GM19438 (cell line): ENCODE results near the gene C5orf63.
"Not testable (repeated sequence)": the region's sequence is repeated elsewhere in the genome, so short reads cannot be mapped to it uniquely, and the experiment has no call there.

Experiments used
- ATAC-seq: cut with Tn5 transposase; IDR thresholded peaks from one replicate; pipeline ENCODE4 v1.9.1; 2021; ENCODE audit warnings: low read depth; ENCODE audit not compliant: unreplicated experiment

C5orf63 gene

DNA sequence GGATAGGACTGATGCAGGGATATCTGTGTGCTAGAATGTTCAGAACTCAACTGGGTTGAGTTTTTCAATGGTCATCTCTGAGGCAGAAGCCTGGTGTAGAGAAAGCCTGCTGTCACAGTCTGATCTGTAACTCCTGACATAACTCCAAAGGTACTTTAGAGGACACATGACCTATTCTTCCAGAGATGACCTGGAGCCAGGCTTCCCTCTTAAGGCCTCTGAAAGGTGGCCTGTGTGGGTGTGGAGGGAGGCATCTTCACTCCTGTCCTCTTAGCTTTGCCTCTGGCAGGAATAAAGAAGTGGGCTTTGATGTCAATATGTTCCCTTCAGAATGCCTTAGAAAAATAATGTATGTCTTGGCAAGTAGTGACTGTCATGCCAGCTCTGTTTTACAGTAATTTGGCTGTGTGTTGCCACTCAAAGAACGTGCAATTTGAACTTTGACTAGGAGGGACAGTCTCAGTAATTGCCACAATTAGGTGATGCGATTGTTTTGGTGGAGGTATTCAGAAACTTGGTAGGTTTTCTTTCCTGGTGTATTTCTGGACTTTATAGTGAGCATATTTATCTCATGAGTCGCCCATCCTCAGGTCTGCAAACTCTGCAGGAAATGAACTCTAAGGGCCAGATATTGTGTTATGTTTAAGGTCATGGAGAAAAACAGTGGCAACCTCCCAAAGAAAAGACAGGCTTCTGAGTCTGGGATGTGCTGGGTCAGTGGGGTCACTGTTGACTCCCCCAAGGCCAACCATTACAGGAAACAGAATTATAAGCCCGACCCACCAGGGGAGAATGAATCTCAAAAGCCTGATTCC lies 3.2 kb upstream of the C5orf63 start:
- ATAC-seq = no peak

DNA sequence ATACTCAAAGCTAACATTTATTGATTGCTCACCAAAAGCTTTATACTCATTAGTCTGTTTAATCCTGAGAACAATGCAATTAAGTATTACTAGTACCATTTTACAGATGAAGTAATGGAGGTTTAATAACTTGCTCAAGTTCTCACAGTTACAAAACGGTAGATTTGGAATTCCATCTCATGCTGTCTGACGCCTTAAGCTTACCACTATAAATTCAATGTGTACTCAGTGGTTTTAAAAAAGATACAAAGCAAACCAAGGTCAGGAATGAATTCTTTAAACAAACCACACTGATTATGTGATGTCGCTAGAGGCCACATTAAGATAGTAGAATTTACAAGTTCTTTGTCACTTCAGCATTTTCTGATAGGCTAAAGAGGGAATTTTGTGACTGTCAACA lies 1.2 kb upstream of the C5orf63 start:
- ATAC-seq = no peak

DNA sequence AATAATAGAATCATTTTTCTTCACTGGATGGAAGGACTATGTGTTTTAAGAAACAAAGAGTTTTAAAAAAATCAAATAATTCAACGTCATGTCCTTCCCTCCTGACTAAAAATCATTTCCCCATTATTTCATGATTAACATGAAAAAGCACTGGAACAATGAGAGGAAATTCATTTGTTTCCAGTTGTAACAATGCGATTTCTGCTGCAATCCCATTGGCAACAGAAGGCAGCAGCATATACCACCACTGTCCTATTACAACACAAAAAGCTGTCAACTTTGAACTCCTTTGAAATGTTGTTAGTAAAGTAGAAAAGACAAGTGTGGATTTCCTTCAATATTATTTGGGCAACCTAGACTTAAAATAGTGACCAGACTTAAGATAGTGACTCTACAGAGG lies 3.1 kb downstream of the C5orf63 start:
- no peak for ATAC-seq

DNA sequence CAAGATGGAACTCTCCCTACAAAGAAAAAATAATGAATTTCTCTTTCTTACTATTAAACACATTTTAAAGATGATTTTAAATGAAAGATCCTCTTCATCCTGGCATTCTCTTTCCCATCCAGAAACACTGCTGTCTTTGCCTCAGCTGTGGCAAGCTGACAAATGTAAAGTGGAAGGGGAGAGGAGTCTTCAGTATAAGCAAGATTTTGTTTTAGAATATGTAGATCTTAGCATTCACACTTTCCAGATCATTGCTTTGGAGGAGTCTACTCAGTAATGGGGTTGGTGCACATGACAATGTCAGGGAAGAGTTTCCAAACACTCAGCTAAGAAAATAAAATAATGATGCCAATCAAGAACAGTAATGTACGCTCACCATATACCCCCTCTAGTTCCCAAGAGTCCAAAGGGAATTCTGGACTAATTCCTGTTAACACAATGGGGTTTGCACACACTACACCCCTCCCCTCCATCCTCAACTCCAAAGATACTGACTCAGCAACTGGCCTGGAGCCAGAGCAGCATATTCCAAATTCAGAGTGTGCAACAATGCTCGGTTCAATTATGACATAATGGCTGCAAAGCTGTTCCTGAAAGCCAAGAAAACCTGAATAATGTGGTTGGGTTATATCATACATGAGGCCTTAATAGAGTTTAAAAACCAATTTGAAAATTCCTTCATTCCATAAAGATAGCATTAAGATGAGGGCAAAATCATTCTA lies 4.6 kb downstream of the C5orf63 start:
- ATAC-seq = no peak

DNA sequence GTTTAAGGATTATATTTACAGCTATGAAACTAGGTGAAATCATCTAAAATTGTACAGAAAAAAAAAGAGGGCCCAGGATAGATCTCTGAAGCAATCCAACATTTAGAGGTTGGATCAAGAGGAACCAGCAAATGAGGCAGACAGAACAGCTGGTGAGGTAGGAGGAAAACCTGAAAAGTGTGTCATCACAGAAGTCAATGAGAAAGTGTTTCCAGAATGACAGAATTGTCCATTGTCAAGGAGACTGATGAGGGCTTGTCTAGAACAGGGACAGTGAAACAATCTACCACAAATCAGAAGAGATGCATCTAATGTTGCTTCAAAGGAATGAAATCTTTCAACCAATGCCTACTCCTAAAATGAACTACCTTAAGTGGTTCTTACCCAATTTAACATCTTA lies 6.6 kb downstream of the C5orf63 start:
- no peak for ATAC-seq

DNA sequence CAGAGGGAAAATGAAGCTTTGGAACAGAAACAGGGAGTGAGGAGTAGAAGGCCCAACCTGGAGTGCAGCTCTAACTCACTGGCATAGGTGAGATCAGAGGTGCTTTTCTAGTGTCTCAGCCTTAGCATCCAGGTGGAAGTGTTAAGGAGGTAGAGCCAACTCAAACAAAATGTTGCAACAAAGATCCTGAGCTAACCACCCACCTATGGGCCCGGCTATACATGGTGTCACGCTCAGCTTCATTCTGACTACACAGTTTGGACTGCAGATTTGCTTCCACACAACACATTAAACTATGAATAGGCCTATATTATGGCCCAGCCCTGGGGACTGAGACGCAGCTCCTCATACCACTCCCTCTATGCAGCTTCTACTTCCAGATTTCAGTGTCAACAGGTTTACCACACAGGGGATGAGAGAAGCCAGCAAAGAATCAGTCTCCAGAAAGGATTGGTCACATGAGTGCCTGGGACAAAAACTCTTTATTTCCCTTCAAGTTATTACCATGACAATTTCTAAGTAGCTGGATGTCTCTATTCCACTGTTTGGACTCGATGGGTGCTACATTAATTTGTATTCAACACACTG lies 9.0 kb downstream of the C5orf63 start:
- no peak for ATAC-seq

DNA sequence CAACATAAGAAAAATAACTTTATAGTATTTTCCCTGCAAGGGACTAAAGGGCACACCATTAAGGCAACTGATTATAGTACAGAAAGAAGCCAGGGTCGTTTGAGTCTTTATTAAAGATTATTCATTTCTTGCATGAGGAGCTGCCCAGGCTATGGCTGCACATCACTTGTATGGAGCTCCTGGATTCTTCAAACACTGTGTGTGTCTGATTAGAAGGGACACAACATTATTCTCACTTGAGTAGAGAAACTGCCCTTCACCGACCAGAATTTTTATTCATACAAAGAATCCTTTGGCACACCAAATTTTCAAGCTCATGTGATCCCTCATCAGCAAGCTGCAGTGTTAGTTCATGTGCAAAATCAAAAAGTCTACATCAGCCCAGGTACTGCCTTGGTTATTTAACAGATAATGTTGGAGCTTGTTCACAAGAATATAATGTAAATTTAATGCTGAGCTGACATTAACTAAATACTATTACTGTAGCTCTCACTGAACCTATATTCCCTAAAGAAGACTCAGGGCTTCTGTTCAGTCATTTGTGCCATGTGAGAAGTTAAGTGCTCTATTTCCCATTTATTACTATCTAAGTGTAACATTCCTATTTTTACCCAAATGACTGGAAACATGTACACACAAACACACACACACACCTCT lies 9.9 kb downstream of the C5orf63 start:
- ATAC-seq = no peak

DNA sequence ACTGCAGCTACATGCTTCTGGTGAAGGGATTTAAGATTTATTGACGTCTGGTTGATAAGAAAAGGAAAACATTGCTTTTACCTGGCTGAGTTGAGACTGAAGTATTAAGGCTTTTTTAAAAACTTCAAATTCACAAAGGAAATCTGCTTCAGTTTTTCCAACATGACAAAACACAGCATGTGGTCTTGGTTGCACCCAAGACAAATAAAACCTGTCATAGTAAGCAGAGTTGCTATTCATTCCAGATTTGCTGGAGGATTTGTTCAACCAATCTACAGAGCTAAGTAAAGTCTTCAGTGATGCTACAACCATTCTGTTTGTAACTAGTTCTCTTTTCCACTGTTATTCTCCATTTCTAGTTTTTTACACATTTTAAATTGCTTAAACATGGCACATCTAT lies 11.3 kb downstream of the C5orf63 start:
- no peak for ATAC-seq

DNA sequence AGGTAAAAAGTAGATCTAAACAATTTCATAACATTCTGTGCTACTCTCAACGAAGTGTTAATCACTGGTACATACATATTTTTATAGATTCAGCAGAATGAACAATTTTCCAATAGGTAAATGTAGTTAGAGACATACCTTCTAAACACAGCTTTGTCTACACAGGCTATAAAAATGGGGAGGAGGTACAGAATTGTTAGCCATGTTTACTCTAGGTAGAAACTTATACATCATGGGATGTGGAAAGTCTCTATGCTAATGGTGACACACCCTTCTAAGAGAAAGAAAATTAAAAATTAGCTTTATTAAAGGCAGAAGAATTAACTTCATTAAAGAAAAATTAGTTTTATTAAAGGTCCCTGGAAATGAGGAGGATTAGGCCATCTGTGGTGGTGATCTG lies 11.8 kb downstream of the C5orf63 start:
- no peak for ATAC-seq

DNA sequence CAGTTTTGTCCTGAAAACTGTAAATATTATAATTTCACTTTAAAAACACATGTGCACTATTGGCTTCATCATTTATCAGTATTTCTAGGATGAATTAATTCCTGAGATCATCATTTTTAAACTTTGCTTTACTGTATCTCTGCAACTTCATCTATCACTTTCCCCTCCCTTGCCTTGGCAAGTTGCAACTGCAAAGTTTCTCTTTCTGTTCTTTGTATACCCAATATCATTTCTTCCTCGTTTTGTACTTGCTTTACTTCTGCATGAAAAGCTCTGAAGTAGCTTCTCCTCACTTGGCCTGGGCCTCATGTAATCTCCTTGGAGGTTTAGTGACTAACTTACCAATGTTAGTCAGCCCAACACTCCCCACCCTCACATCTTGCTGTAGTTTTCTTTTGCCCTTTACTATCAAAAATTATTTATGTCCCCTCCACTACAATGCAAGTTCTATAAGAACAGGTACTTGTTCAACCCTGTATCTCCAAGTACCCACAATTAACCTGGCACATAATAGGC lies 12.8 kb downstream of the C5orf63 start:
- ATAC-seq = no peak

DNA sequence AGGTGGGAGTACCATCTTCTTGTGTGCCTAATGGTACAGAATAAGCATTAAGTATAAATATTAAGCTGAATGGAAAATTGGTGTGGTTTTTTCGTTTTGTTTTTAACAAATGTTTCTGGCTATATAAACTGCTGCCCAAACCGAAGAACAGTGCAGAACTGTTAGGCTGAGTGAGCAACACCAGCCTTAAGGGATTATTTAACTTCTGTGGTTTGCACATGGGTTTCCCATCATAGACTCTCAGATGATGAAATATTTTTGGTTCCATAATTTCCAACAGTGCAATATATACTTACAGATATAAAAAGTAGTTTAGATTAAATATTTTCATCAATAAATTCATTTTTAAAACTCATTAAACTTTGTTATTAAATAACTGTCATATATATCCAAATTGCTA lies 16.4 kb downstream of the C5orf63 start:
- ATAC-seq = no peak

DNA sequence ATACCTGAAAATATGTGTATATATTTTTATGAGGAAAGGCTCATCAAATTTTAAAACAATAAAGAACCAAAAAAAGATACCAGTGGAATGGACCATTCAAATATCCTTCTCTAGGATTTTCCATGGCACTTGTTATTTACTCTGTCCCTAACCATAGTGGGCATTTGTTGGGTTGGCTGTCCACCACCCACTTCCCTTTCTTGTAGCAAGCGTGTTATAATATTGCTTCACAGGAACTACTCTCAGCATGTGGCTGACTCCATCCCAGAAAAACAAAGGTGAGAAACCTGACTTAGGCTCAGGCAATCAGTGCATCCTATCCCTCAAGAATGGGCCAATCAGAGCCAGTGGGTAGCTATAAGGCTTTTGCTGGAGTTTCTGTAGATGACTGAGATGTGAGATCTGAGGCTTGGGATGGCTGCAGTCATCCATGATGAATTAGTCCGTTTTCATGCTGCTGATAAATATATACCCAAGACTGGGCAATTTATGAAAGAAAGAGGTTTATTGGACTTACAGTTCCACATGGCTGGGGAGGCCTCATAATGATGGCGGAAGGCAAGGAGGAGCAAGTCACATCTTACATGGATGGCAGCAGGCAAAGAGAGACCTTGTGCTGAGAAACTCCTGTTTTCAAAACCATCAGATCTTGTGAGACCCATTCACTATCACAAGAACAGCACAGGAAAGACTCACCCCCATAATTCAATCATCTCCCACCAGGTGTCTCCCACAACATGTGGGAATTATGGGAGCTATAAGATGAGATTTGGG lies 17.2 kb downstream of the C5orf63 start:
- no peak for ATAC-seq

DNA sequence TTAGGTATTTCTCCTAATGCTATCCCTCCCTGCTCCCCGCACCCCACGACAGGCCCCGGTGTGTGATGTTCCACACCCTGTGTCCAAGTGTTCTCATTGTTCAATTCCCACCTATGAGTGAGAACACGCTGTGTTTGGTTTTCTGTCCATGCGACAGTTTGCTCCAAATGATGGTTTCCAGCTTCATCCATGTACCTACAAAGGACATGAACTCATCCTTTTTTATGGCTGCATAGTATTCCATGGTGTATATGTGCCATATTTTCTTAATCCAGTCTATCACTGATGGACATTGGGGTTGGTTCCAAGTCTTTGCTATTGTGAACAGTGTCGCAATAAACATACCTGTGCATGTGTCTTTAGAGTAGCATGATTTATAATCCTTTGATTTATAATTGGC lies 19.8 kb downstream of the C5orf63 start:
- not testable (repeated sequence) for ATAC-seq

DNA sequence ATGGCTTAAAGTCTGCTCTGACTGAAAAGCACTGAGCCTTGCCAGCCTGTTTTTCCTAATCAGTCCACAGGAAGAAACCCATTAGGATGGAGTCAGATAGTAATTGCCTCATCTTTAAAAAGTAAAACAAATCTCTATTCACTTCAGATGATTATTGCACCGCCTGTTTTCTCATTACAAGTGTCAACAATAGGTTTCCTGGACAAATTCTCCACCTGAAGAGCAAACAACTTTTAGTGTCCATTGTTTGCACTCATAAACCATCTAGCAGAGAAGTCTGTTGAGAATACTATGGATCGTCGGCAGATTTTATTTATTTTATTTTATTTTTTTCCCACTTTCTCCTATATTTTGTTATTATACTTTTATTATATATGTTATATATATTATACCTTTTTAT lies 20.3 kb downstream of the C5orf63 start:
- no peak for ATAC-seq

DNA sequence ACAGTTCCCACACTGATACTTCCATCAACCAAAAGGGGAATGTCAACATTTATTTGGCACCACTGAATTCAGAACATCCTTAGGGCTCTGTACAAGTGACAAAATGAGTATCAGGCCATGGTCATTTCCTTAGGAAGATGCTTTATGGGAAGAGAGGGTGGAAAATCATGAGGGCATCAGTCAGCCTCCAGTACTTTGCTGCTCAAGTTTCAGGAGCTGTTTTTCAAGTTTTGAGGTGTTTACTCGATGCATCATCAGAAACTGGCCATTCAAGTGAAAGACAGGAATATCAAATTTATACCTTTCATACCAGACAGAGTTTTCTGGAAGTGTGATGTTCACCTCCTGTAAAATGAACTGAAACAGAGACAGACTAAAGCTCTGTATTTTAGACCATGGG lies 21.7 kb downstream of the C5orf63 start:
- no peak for ATAC-seq

DNA sequence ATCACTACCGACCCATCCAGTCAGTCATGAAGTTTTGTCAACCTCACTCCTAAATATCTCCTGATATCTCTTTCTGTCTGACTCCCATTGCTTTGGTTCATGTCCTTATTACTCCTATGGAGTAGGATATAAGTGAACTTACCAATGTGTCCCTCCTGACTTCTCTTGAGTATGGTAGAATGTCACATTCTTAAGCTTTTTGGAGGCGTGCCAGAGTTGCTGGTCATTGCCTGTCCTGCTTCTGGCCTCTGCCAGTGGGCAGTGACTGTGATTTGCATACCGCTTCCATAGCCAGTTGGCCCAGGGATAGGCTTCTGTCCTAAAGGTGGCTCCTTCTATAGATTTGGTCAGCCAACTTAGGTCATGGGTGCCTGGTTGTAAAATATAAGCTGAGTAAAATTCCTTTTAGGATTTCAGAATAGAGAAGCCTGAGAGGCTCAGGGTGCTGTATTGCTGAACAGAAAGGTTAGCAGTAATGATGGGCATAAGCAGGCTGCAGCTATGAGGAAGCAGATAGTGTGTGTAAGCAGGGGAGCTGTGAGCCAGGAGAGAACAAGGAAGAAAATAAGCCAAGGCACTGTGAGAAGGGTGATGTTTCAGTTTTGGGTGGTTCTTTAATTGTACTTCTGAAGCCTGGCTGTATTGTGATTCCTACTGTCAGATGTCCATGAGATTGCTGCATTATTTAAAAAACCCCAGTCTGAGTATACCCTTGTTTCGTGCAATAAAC lies 26.8 kb downstream of the C5orf63 start:
- no peak for ATAC-seq

DNA sequence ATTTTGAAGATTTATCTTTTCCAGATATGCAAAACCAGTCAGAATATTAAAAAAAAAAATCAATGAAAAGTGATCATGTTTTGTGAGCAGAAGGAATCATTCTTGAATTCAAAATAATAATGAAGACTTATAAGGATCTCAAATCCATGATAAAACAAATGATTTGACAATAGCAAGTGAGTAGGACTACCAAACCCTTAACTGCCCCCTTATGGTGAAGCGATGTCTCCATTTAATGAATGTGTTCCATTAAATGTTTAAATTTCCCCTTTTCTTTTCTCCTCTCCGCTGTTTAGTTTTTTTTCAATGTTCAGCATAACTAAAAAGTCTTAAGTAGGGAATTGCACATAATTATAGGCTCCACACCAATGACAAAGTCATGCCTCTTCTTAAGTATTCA lies 30.7 kb downstream of the C5orf63 start:
- ATAC-seq = no peak

DNA sequence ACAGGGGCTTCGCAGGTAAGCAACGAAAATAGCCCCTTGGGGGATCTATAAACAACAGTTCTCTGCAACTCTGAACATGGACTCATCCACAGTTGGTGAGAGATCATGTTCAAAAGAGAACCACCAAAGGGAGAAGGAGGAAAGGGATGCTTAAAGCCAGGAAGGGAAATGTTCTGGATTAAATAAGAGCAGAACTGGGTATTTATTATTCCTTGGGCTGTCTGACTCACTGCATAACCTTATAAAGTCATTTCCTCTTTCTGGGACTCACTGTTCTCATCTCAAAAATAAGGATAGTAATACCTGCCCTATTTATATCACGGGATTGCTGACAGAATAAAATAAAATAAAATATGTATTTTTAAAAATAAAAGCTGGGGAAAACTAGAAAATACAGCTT lies 31.7 kb downstream of the C5orf63 start:
- ATAC-seq = no peak

DNA sequence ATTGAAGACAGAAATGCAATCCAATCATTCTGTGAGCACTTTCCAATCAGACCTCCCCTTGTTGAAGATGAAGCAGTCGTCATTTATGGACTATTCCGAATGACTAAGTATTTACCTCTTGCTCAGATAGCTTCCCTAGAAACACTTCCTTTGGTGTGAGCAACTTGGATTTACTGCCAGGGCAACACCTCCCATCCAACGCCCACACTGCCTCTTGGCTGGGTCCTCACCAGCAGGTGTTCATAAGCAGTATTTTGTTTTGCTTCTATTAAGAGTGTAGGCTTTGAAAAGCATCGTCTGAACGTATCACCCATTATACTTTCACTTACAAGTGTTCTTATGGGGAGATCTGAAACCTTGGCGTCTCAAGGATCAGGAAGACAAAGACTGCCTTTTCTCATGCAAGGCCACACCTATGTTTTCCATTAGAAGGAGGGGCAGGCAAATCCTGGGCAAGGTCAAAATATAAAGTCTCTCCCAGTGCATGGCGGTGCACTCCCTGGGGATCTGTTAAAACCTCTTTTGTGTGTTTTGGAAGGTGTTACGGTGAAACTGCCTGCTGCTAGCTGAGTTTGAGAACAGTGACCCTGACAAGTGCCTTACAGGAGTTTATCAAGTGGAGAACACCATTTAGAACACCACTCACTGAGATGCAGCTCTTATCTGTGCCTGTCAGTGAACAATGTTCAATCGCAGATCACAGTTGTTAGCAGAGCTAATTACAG lies 32.3 kb downstream of the C5orf63 start:
- no peak for ATAC-seq
